BJ (cell line): Measurements from ENCODE around the gene KDM3A. TPM values are rescaled to one million over a fixed set of nuclear protein-coding genes. Genes with fewer than 3 reads are reported as not detected.

Experiments used
- CTCF ChIA-PET: fragments of 350-600 bp; formaldehyde crosslinking; extraction: SDS; loops from one replicate; lab custom pipeline; 2021; ENCODE audit warnings: antibody characterized with exemption, inconsistent platforms; lab: Yijun Ruan, JAX
- POLR2A ChIA-PET: fragments of 300-600 bp; sonication (Branson Sonifier 250); formaldehyde crosslinking; extraction: SDS; loops from one replicate; lab custom pipeline; 2021; ENCODE audit warnings: antibody characterized with exemption; lab: Charles Lee
- DNase-seq: peaks from one replicate; pipeline ENCODE4 v3.0.0-alpha.2; 2011; ENCODE audit warnings: low read depth
- H3K27me3 ChIP-seq: 2 replicates; pipeline ENCODE4 v1.6.0; 2011; ENCODE audit warnings: low read length; ENCODE audit not compliant: control insufficient read depth, insufficient read depth
- H3K36me3 ChIP-seq: 2 replicates; pipeline ENCODE4 v1.5.1; 2011; ENCODE audit warnings: low read length; ENCODE audit not compliant: control insufficient read depth, insufficient read depth
- H3K4me3 ChIP-seq: 2 replicates; pipeline ENCODE4 v1.5.1; 2011; ENCODE audit warnings: low read depth, mild to moderate bottlenecking, control low read depth, low read length
- CTCF ChIP-seq: IDR thresholded peaks from 2 replicates; pipeline ENCODE4 v1.5.1; 2011; ENCODE audit warnings: low read depth, mild to moderate bottlenecking, control low read depth, inconsistent platforms, low read length, moderate library complexity; ENCODE audit not compliant: insufficient read depth
- polyA plus RNA-seq: library from polyadenylated mRNA; depleted of rRNA; stranded (reverse); fragments of >200 nt; gene quantifications from 2 replicates; pipeline ENCODE4 v1.2.3, GENCODE V29; 2011

Gene KDM3A
- polyA plus RNA-seq, 1 experiment: 24.1 TPM

GRCh38 chr2:86453836-86454235, 12.7 kb downstream of the KDM3A start:
- ChIA-PET CTCF (interaction anchor here (0.7 kb wide), 1 partner anchor 12 kb away, joined by 3 read pairs; no protein-coding TSS in a partner anchor), POLR2A (no interaction called here)
- peaks cover 18% of the 10 kb centered on the region for H3K36me3 ChIP-seq
- H3K27me3 ChIP-seq: no peaks in the 10 kb centered on the region
- H3K4me3 ChIP-seq: no peak overlapping the region
- no peak for TF ChIP-seq CTCF
- peak; percentile 25 for DNase-seq

GRCh38 chr2:86454238-86454637, 13.1 kb downstream of the KDM3A start:
- Histone ChIP-seq H3K27me3 (no peaks in the 10 kb centered on the region), H3K36me3 (peaks cover 18% of the 10 kb centered on the region), H3K4me3 (no peak overlapping the region)
- ChIA-PET POLR2A (no interaction called here), CTCF (interaction anchor here (0.7 kb wide), 1 partner anchor 12 kb away, joined by 3 read pairs; no protein-coding TSS in a partner anchor)
- DNase-seq: no peak
- TF ChIP-seq CTCF: no peak

- H3K36me3 ChIP-seq: peaks cover 20% of the 10 kb centered on the region
These were observed 14.0 kb downstream of the KDM3A start for GRCh38 chr2:86455181-86455580.

GRCh38 chr2:86461042-86461743, 20.0 kb downstream of the KDM3A start:
- TF ChIP-seq CTCF: no peak
- Histone ChIP-seq H3K4me3 (no peak overlapping the region), H3K27me3 (no peaks in the 10 kb centered on the region), H3K36me3 (peaks cover 26% of the 10 kb centered on the region)
- ChIA-PET CTCF (interaction anchor here (1.4 kb wide), 1 partner anchor 11 kb away, joined by 4 read pairs; no protein-coding TSS in a partner anchor), POLR2A (interaction anchor here (0.5 kb wide), 1 partner anchor 20 kb away, joined by 3 read pairs; no protein-coding TSS in a partner anchor)
- DNase-seq: no peak

More at GRCh38 chr2:86455181-86455580, 14.0 kb downstream of the KDM3A start:
- no peaks in the 10 kb centered on the region for H3K27me3 ChIP-seq
- H3K4me3 ChIP-seq: no peak overlapping the region
- no peak for TF ChIP-seq CTCF
- ChIA-PET POLR2A (no interaction called here), CTCF (interaction anchor here (0.6 kb wide), 1 partner anchor 564 kb away, joined by 3 read pairs; no protein-coding TSS in a partner anchor)
- no peak for DNase-seq

- no peak for TF ChIP-seq CTCF
- peaks cover 18% of the 10 kb centered on the region for H3K36me3 ChIP-seq
- CTCF ChIA-PET: no interaction called here
- no peaks in the 10 kb centered on the region for H3K27me3 ChIP-seq
- POLR2A ChIA-PET: no interaction called here
- no peak for DNase-seq
- no peak overlapping the region for H3K4me3 ChIP-seq
These were observed 23.5 kb downstream of the KDM3A start for GRCh38 chr2:86464652-86465051.
